ENCODE measurements around the gene ACADL. TPM values are rescaled to one million over a fixed set of nuclear protein-coding genes. Genes with fewer than 3 reads are reported as not detected.

Gene ACADL
- total RNA-seq, 1 donor from 2014 or later: 0.26 TPM

DNA sequence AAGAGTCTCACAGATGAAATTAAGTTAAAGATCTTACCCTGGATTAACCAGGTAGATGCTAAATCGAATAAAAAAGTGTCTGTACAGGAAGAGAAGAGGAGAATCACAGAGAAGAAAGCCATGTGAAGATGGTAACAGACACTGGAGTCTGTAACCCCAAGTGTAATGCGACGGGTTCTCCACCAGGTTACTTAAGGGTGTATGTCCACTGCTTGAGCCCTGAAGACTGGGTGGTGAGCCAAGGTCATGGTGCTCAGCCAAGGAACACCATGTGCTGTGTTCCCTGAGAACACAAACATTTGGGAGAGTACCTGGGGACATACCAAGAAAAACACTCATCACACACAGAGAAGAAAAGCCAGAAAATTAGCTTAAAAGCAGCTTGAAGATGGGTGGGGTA lies 8.2 kb upstream of the ACADL start:
- no peak overlapping the region for H3K4me3 ChIP-seq (ENCODE audit: low read depth, low read length)
- FAIRE-seq (no peak), DNase-seq (ENCODE audit: low read depth) (no peak)
- TF ChIP-seq, protein P1, sequence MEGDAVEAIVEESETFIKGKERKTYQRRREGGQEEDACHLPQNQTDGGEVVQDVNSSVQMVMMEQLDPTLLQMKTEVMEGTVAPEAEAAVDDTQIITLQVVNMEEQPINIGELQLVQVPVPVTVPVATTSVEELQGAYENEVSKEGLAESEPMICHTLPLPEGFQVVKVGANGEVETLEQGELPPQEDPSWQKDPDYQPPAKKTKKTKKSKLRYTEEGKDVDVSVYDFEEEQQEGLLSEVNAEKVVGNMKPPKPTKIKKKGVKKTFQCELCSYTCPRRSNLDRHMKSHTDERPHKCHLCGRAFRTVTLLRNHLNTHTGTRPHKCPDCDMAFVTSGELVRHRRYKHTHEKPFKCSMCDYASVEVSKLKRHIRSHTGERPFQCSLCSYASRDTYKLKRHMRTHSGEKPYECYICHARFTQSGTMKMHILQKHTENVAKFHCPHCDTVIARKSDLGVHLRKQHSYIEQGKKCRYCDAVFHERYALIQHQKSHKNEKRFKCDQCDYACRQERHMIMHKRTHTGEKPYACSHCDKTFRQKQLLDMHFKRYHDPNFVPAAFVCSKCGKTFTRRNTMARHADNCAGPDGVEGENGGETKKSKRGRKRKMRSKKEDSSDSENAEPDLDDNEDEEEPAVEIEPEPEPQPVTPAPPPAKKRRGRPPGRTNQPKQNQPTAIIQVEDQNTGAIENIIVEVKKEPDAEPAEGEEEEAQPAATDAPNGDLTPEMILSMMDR (IDR thresholded peaks at IDR 0.05; ENCODE audit: insufficient read depth, low read length, severe bottlenecking): no peak
- no peaks in the 10 kb centered on the region for H3K36me3 ChIP-seq (ENCODE audit: control insufficient read depth, insufficient read depth, low read length)
- no peaks in the 10 kb centered on the region for H3K27me3 ChIP-seq (ENCODE audit: control insufficient read depth, insufficient read depth, low read length)

DNA sequence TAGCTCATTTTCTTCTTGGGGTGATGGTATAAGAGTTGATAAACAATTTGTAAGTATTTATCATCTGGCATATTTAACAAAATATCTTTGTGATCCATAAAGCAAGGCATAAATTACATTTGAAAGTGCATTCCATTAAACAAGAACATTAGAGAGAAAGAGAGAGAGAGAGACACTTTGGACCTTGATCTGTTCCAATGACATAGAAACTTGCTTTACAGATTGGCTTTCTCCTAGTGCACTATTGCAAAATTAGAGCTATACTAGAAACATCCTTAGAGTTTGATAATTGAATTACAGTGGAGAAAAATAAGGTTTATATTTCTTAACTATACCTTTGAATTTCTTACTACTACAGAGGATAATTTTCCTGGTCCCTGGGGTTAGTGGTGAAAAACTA lies 5.7 kb upstream of the ACADL start:
- FAIRE-seq: no peak
- H3K36me3 ChIP-seq (ENCODE audit: control insufficient read depth, insufficient read depth, low read length): no peaks in the 10 kb centered on the region

DNA sequence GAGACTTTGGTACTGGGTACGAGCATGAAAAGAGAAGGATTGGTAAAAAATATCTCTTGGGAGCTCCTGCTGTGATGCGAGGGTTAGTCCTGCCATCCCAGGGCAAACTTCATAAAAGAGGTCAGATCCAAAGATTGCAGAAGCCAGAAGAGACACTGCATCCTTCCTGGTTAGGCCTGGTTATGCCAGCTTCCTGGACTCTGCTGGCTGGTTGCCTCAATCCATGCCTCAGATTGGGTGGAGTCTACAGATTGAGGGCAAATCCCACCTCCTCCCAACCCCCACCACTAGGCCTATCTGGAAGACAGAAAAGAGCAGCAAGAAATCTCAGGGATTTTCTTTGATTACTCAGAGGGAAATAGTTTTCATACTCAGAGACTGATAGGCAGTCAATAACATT lies 5.3 kb upstream of the ACADL start:
- no peak for FAIRE-seq

More for the DNA sequence above, 5.7 kb upstream of the ACADL start:
- Histone ChIP-seq H3K27me3 (ENCODE audit: control insufficient read depth, insufficient read depth, low read length) (no peaks in the 10 kb centered on the region), H3K4me3 (ENCODE audit: low read depth, low read length) (no peak overlapping the region)
- TF ChIP-seq, protein P1 (IDR thresholded peaks at IDR 0.05; ENCODE audit: insufficient read depth, low read length, severe bottlenecking): no peak
- no peak for DNase-seq (ENCODE audit: low read depth)

DNA sequence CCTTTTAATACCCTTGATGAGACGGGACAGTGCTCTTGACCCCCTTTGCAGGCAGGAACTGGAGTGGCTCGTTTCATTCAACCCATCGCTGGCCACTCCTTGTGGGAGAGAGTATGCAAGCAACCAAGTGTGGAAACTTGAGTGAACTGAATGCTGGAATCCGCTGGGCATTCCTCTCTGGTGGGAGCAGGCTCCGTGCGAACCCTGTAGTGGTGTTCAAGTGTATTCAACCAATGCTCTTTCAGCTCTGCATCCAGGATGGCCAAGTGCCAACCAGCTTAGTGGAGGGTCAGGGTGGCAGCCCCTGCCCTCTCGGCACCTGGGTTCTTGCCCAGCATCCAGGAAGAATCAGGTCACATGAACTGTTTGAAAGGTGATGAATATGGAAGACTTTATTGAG lies 3.3 kb upstream of the ACADL start:
- no peak for FAIRE-seq
- no peaks in the 10 kb centered on the region for H3K36me3 ChIP-seq (ENCODE audit: control insufficient read depth, insufficient read depth, low read length)
- TF ChIP-seq, protein P1 (IDR thresholded peaks at IDR 0.05; ENCODE audit: insufficient read depth, low read length, severe bottlenecking): no peak
- DNase-seq (ENCODE audit: low read depth): no peak
- H3K27me3 ChIP-seq (ENCODE audit: control insufficient read depth, insufficient read depth, low read length): no peaks in the 10 kb centered on the region
- H3K4me3 ChIP-seq (ENCODE audit: low read depth, low read length): no peak overlapping the region

More for the DNA sequence above, 5.3 kb upstream of the ACADL start:
- H3K27me3 ChIP-seq (ENCODE audit: control insufficient read depth, insufficient read depth, low read length): no peaks in the 10 kb centered on the region
- TF ChIP-seq, protein P1 (IDR thresholded peaks at IDR 0.05; ENCODE audit: insufficient read depth, low read length, severe bottlenecking): no peak
- H3K4me3 ChIP-seq (ENCODE audit: low read depth, low read length): no peak overlapping the region
- no peak for DNase-seq (ENCODE audit: low read depth)
- H3K36me3 ChIP-seq (ENCODE audit: control insufficient read depth, insufficient read depth, low read length): no peaks in the 10 kb centered on the region

DNA sequence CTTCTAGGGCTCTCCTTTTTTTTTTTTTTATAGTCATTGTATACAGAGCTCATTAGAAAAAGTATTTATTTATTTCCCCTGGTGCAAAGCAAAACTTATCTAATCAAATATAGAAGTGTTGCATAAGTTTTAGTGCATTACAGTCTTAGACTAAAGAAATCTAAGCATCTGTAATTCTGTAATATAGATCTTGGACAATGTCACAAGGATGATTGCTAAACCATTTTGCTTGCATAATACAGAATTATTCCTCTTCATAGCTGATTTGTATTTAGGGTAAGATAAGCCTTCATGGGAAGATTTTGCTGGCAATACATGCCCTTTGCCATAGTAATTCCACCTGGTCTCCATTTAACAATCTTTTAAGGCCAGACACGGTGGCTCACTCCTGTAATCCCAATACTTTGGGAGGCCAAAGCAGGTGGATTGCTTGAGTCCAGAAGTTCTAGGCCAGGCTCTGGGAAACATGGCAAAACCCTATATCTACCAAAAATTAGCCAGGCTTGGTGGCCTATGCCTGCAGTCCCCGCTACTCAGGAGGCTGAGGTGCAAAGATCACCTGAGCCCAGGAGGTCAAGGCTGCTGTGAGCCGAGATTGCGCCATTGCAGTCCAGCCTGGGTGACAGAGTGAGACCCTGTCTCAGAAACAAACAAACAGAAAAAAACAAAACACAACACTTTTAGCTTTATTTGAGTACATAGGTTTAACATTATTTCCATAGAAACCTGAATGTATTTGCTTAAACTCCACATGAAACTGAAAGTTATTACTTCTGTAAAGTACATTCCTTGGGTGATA lies 2.2 kb upstream of the ACADL start:
- Histone ChIP-seq H3K36me3 (ENCODE audit: control insufficient read depth, insufficient read depth, low read length) (no peaks in the 10 kb centered on the region), H3K27me3 (ENCODE audit: control insufficient read depth, insufficient read depth, low read length) (no peaks in the 10 kb centered on the region), H3K4me3 (ENCODE audit: low read depth, low read length) (no peak overlapping the region)
- TF ChIP-seq, protein P1 (IDR thresholded peaks at IDR 0.05; ENCODE audit: insufficient read depth, low read length, severe bottlenecking): no peak
- no peak for DNase-seq (ENCODE audit: low read depth)
- no peak for FAIRE-seq

DNA sequence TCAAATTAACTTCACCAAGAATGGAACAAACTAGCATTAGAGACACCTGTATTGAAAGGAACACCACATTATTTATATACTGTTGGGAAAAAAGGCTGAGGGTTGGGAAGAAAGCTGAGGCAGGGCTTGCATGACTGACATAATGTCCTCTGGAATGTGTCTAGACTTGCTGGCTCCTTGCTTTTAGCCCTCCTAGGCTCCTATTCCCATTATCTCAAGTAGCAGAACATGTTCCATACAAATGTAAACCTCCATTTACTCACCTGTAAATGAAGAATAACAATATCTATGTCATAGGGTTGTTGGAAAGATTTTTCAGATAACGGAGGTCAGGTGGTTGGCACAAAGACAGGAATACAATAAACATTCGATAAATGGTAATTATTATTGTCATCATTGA lies 976 bp upstream of the ACADL start:
- DNase-seq (ENCODE audit: low read depth) (peak; percentile 55), FAIRE-seq (no peak)
- no peaks in the 10 kb centered on the region for H3K27me3 ChIP-seq (ENCODE audit: control insufficient read depth, insufficient read depth, low read length)
- TF ChIP-seq, protein P1 (IDR thresholded peaks at IDR 0.05; ENCODE audit: insufficient read depth, low read length, severe bottlenecking): no peak
- no peaks in the 10 kb centered on the region for H3K36me3 ChIP-seq (ENCODE audit: control insufficient read depth, insufficient read depth, low read length)
- no peak overlapping the region for H3K4me3 ChIP-seq (ENCODE audit: low read depth, low read length)

Data from bronchial epithelial cell (primary cell).